Spleen (tissue), 7 donors: ENCODE results near the gene NOL11.

Experiments used
- CTCF ChIP-seq, 11 experiments: fragments of 200-600 bp in 7 of 11; fragments of 450-650 bp in 4 of 11; sonication (generic) in 4 of 11; IDR thresholded peaks in 8 of 11; conservative IDR thresholded peaks in 3 of 11; 1 replicate in 7 of 11; 2 replicates in 4 of 11; pipeline versions ENCODE4 v1.4.0 to v1.8.0; 2016 to 2021; ENCODE audit warnings: antibody characterized with exemption in 11 of 11, inconsistent platforms in 4 of 11, mild to moderate bottlenecking in 1 of 11
- POLR2AphosphoS5 ChIP-seq, 3 donors: sonication (generic); formaldehyde crosslinking; IDR thresholded peaks; one replicate each; pipeline ENCODE4 v1.5.1; 2017; ENCODE audit warnings: antibody characterized with exemption in 3 of 3
- donor health status: DM: no; HTN: no; CAD: no; lungs with moderate emphysema.
- donor health status: DM: no; HTN: no; CAD: no.
- donor health status: DM: no; HTN: no; CAD: no.

- TF ChIP-seq CTCF (IDR thresholded peaks at IDR 0.05 in 8 of 11, conservative IDR thresholded peaks at IDR 0.05 in 3 of 11) = no peak
- TF ChIP-seq POLR2AphosphoS5 (IDR thresholded peaks at IDR 0.05) = no peak
Observed at GRCh38 chr17:67753026-67753425, 35.3 kb downstream of the NOL11 start.
